HUDEP-2 (cell line): Measurements from ENCODE around the gene DHX36.

Experiments
- DNase-seq, 76 experiments: peaks; one replicate each; lab custom pipeline; 2025; ENCODE audit not compliant: unreplicated experiment in 76 of 76; lab: John Stamatoyannopoulos, UW

Gene DHX36

GRCh38 chr3:154290187-154290586 is 34.1 kb downstream of the DHX36 start:
- no peak for DNase-seq

GRCh38 chr3:154285221-154285620 is 39.1 kb downstream of the DHX36 start:
- DNase-seq = peak in 1 of 76 experiments; percentile 3

- DNase-seq = no peak
These were observed 44.1 kb downstream of the DHX36 start for GRCh38 chr3:154280161-154280560.

GRCh38 chr3:154275965-154276364 is 48.3 kb downstream of the DHX36 start:
- DNase-seq = peak in 10 of 76 experiments; percentile 2 to 17 (median 5)

GRCh38 chr3:154275292-154275691 is 49.0 kb downstream of the DHX36 start:
- peak in 40 of 76 experiments; percentile 0 to 71 (median 27) for DNase-seq

GRCh38 chr3:154274348-154274747 is 49.9 kb downstream of the DHX36 start:
- DNase-seq = peak in 4 of 76 experiments; percentile 9 to 32 (median 26)

- no peak for DNase-seq
These were observed 50.9 kb downstream of the DHX36 start for GRCh38 chr3:154273381-154273780.

GRCh38 chr3:154254527-154254926 is 69.8 kb downstream of the DHX36 start:
- DNase-seq = no peak

- DNase-seq = peak in 68 of 76 experiments; percentile 3 to 77 (median 54)
These were observed 71.3 kb downstream of the DHX36 start for GRCh38 chr3:154252759-154253638.

GRCh38 chr3:154251610-154252009 is 72.7 kb downstream of the DHX36 start:
- no peak for DNase-seq

- DNase-seq = no peak
These were observed 74.0 kb downstream of the DHX36 start for GRCh38 chr3:154250291-154250690.

GRCh38 chr3:154247806-154248415 is 76.4 kb downstream of the DHX36 start:
- DNase-seq = no peak

- no peak for DNase-seq
These were observed 79.6 kb downstream of the DHX36 start for GRCh38 chr3:154244644-154245043.

GRCh38 chr3:154243353-154243752 is 80.9 kb downstream of the DHX36 start:
- no peak for DNase-seq

- DNase-seq = no peak
These were observed 81.5 kb downstream of the DHX36 start for GRCh38 chr3:154242766-154243165.

- DNase-seq = no peak
These were observed 82.8 kb downstream of the DHX36 start for GRCh38 chr3:154241496-154241895.

- DNase-seq = no peak
These were observed 84.1 kb downstream of the DHX36 start for GRCh38 chr3:154240235-154240634.

- DNase-seq = no peak
These were observed 88.0 kb downstream of the DHX36 start for GRCh38 chr3:154236331-154236730.

- no peak for DNase-seq
These were observed 89.0 kb downstream of the DHX36 start for GRCh38 chr3:154235330-154235729.

GRCh38 chr3:154229217-154229590 is 95.1 kb downstream of the DHX36 start:
- no peak for DNase-seq

- DNase-seq = no peak
These were observed 95.6 kb downstream of the DHX36 start for GRCh38 chr3:154228561-154229216.
